HepG2 (cell line): ENCODE measurements around the gene MRPL27. TPM values are rescaled to one million over a fixed set of nuclear protein-coding genes. Genes with fewer than 3 reads are reported as not detected.

Source experiments
- CHCHD3 ChIP-seq: sonication (generic); formaldehyde crosslinking; IDR thresholded peaks from 2 replicates; pipeline ENCODE4 v1.8.0; 2022; ENCODE audit warnings: mild to moderate bottlenecking, missing genetic modification reagents, moderate library complexity
- ERF ChIP-seq: IDR thresholded peaks from 2 replicates; pipeline ENCODE4 v1.6.1; 2018; ENCODE audit warnings: missing biosample characterization, missing genetic modification reagents
- MTA1 ChIP-seq: sonication (generic); formaldehyde crosslinking; IDR thresholded peaks from 2 replicates; pipeline ENCODE4 v1.4.0; 2020; ENCODE audit warnings: missing genetic modification reagents, mild to moderate bottlenecking, borderline replicate concordance
- PPARG ChIP-seq: conservative IDR thresholded peaks from 2 replicates; pipeline ENCODE4 v1.6.1; 2016; ENCODE audit warnings: missing biosample characterization, missing genetic modification reagents
- SOX5 ChIP-seq: IDR thresholded peaks from 2 replicates; pipeline ENCODE4 v1.6.1; 2016; ENCODE audit warnings: borderline replicate concordance
- TBL1XR1 ChIP-seq: fragments of 150-350 bp; IDR thresholded peaks from 2 replicates; pipeline ENCODE4 v1.6.1; 2014; ENCODE audit warnings: borderline replicate concordance, low read length; ENCODE audit not compliant: partially characterized antibody
- ZNF260 ChIP-seq: sonication (generic); formaldehyde crosslinking; IDR thresholded peaks from 2 replicates; pipeline ENCODE4 v1.4.0; 2020; ENCODE audit warnings: missing genetic modification reagents, low read depth, mild to moderate bottlenecking, borderline replicate concordance
- ZNF382 ChIP-seq: sonication (generic); formaldehyde crosslinking; IDR thresholded peaks from 2 replicates; pipeline ENCODE4 v1.5.0; 2020; ENCODE audit warnings: missing genetic modification reagents, mild to moderate bottlenecking, borderline replicate concordance
- ZNF629 ChIP-seq: sonication (generic); formaldehyde crosslinking; conservative IDR thresholded peaks from 2 replicates; pipeline ENCODE4 v1.5.0; 2020; ENCODE audit warnings: missing genetic modification reagents
- ZNF674 ChIP-seq: sonication (generic); formaldehyde crosslinking; IDR thresholded peaks from 2 replicates; pipeline ENCODE4 v1.5.0; 2020; ENCODE audit warnings: low read depth, mild to moderate bottlenecking, missing genetic modification reagents
- ZNF766 ChIP-seq: sonication (generic); formaldehyde crosslinking; IDR thresholded peaks from 2 replicates; pipeline ENCODE4 v1.5.0; 2020; ENCODE audit warnings: missing genetic modification reagents, borderline replicate concordance
- ZNF790 ChIP-seq: sonication (generic); formaldehyde crosslinking; IDR thresholded peaks from 2 replicates; pipeline ENCODE4 v1.8.0; 2022; ENCODE audit warnings: missing genetic modification reagents, mild to moderate bottlenecking, borderline replicate concordance
- polyA plus RNA-seq, 8 experiments: library from polyadenylated mRNA; depleted of rRNA in 3 of 8; stranded (reverse) in 7 of 8; unstranded in 1 of 8; fragments of >200 nt; fragmentation: Illumina TruSeq in 4 of 8; extraction: Trizol in 4 of 8; gene quantifications; 2 replicates each; pipeline versions ENCODE4 v1.2.1 to v1.2.3, GENCODE V29; 2011 to 2016; ENCODE audit warnings: low read depth in 4 of 8, missing spikeins in 1 of 8, mixed read lengths in 1 of 8; ENCODE audit not compliant: insufficient read depth in 1 of 8
- total RNA-seq, 5 experiments: library from RNA; depleted of rRNA; stranded (reverse); fragments of >200 nt; fragmentation: Illumina TruSeq; extraction: Trizol; gene quantifications; 2 replicates each; pipeline ENCODE4 v1.2.3, GENCODE V29; 2016; ENCODE audit warnings: low read depth in 1 of 5
- TF ChIP-seq, protein P1 (sequence below): sonication (generic); formaldehyde crosslinking; IDR thresholded peaks from 2 replicates; pipeline ENCODE4 v1.4.0; 2020; ENCODE audit warnings: mild to moderate bottlenecking, missing genetic modification reagents
- TF ChIP-seq, protein P2 (sequence below): sonication (generic); formaldehyde crosslinking; IDR thresholded peaks from 2 replicates; pipeline ENCODE4 v1.8.0; 2022; ENCODE audit warnings: missing genetic modification reagents, mild to moderate bottlenecking, moderate library complexity, borderline replicate concordance
- TF ChIP-seq, protein P3 (sequence below): fragments of 450-650 bp; IDR thresholded peaks from 2 replicates; pipeline ENCODE4 v1.6.1; 2017
- TF ChIP-seq, protein P4 (sequence below): sonication (generic); formaldehyde crosslinking; IDR thresholded peaks from 2 replicates; pipeline ENCODE4 v1.4.0; 2020; ENCODE audit warnings: mild to moderate bottlenecking, missing genetic modification reagents

MRPL27 gene
- total and polyA plus RNA-seq, 2 of the 13 experiments (the other 11 are each of a cell fraction or from before 2014, with no cell fraction given) = 137 to 217 TPM

DNA sequence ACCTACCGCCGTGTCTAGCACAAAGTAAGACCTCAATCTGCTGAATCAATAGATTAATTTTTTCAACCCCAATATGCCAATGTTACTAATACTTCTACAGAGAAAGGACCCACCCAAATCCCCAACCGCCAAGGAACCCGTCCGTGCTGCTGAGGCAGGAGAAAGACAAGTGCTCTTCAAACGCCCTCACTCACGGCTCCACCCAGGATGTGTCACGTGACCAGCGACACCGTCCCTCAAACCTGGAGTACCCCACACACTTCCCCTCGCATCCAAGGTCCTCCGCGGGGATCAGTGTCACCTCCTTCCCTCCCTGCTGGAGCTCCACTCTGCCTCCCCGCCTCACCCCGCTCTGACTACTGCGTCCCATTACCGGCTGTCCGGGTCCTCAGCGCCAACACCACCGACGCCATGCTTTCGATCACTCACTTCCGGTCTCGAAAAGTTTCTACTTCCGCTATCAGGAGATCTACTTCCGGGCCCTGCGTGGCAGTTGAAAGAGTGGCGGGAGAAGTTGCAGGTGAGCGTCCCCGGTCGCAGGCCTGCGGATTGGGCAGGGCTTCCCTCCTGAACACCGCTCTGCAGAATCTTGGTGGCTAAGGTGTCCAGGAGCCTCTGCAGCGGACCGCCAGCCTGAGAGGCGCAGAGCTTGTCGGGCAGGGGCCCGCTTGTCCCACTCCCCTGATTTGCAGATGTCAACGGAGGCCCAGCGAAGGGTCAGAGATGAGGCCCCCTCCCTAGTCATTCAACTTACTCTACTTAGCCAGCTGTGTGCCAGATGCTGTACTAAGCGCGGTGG lies at the start of gene MRPL27, which contains the start of gene EME1 (continued):
- TF ChIP-seq, protein P1, sequence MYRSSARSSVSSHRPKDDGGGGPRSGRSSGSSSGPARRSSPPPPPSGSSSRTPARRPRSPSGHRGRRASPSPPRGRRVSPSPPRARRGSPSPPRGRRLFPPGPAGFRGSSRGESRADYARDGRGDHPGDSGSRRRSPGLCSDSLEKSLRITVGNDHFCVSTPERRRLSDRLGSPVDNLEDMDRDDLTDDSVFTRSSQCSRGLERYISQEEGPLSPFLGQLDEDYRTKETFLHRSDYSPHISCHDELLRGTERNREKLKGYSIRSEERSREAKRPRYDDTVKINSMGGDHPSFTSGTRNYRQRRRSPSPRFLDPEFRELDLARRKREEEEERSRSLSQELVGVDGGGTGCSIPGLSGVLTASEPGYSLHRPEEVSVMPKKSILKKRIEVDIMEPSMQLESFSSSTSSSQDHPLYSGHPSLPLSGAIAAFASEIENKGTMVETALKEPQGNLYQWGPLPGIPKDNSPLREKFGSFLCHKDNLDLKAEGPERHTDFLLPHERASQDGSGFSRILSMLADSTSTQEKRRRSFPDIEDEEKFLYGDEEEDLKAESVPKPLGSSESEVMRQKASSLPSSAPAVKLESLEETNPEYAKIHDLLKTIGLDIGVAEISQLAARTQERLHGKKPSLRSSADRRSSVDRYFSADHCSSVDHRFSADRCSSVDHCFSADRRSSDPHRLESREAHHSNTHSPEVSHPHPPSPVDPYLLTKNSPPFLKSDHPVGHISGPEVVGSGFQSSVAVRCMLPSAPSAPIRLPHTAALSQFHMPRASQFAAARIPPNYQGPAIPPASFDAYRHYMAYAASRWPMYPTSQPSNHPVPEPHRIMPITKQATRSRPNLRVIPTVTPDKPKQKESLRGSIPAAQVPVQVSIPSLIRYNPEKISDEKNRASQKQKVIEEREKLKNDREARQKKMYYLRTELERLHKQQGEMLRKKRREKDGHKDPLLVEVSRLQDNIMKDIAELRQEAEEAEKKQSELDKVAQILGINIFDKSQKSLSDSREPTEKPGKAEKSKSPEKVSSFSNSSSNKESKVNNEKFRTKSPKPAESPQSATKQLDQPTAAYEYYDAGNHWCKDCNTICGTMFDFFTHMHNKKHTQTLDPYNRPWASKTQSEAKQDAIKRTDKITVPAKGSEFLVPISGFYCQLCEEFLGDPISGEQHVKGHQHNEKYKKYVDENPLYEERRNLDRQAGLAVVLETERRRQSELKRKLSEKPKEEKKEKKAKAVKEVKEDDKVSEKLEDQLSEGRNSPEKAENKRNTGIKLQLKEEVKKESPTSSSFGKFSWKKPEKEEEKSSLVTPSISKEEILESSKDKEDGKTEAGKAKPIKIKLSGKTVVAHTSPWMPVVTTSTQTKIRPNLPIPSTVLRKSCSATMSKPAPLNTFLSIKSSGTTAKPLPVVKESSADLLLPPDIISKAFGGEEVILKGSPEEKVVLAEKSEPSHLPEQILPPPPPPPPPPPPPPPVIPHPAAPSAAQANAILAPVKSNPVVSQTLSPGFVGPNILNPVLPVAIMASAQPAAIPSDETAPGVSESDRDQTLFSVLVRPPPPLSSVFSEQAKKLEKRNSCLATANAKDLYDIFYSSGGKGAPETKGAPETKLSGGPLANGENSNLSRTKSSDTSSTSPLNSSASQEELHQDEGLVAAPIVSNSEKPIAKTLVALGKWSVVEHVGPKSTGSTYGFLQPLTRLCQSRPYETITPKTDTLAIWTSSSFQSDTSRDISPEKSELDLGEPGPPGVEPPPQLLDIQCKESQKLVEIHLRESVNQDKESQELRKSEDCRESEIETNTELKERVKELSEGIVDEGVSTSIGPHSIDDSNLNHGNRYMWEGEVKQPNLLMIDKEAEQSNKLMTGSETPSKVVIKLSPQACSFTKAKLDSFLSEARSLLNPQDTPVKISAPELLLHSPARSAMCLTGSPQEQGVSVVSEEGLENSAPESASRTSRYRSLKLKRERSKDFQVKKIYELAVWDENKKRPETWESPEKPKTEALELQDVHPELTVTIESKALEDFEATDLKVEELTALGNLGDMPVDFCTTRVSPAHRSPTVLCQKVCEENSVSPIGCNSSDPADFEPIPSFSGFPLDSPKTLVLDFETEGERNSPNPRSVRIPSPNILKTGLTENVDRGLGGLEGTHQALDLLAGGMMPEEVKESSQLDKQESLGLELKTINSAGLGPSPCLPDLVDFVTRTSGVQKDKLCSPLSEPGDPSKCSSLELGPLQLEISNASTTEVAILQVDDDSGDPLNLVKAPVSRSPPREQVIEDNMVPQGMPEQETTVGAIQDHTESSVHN (CRISPR knock-in tag) = peak; percentile 56
- TF ChIP-seq ZNF629 (CRISPR knock-in tag) = 0 out of 2 replicates have a peak, but pooled peaks have one; percentile 32
- TF ChIP-seq MTA1 = peak; percentile 95
- 0 out of 2 replicates have a peak, but pooled peaks have one; percentile 36 for TF ChIP-seq PPARG (CRISPR knock-in tag)
- TF ChIP-seq, protein P2, sequence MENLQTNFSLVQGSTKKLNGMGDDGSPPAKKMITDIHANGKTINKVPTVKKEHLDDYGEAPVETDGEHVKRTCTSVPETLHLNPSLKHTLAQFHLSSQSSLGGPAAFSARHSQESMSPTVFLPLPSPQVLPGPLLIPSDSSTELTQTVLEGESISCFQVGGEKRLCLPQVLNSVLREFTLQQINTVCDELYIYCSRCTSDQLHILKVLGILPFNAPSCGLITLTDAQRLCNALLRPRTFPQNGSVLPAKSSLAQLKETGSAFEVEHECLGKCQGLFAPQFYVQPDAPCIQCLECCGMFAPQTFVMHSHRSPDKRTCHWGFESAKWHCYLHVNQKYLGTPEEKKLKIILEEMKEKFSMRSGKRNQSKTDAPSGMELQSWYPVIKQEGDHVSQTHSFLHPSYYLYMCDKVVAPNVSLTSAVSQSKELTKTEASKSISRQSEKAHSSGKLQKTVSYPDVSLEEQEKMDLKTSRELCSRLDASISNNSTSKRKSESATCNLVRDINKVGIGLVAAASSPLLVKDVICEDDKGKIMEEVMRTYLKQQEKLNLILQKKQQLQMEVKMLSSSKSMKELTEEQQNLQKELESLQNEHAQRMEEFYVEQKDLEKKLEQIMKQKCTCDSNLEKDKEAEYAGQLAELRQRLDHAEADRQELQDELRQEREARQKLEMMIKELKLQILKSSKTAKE (CRISPR knock-in tag) = no peak
- TF ChIP-seq ZNF790 (CRISPR knock-in tag) = peak; percentile 86; the same call in 1 of the 2 replicates
- TF ChIP-seq, protein P3, sequence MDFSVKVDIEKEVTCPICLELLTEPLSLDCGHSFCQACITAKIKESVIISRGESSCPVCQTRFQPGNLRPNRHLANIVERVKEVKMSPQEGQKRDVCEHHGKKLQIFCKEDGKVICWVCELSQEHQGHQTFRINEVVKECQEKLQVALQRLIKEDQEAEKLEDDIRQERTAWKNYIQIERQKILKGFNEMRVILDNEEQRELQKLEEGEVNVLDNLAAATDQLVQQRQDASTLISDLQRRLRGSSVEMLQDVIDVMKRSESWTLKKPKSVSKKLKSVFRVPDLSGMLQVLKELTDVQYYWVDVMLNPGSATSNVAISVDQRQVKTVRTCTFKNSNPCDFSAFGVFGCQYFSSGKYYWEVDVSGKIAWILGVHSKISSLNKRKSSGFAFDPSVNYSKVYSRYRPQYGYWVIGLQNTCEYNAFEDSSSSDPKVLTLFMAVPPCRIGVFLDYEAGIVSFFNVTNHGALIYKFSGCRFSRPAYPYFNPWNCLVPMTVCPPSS = no peak
- TF ChIP-seq ERF (CRISPR knock-in tag) = peak; percentile 91
- peak; percentile 48 for TF ChIP-seq SOX5 (CRISPR knock-in tag)
- TF ChIP-seq ZNF382 (CRISPR knock-in tag) = no peak
- TF ChIP-seq CHCHD3 (CRISPR knock-in tag) = 0 out of 2 replicates have a peak, but pooled peaks have one; percentile 27
- peak; percentile 47; the same call in 1 of the 2 replicates for TF ChIP-seq ZNF674 (CRISPR knock-in tag)
- no peak for TF ChIP-seq ZNF260
- TF ChIP-seq TBL1XR1 = peak; percentile 69
- TF ChIP-seq, protein P4, sequence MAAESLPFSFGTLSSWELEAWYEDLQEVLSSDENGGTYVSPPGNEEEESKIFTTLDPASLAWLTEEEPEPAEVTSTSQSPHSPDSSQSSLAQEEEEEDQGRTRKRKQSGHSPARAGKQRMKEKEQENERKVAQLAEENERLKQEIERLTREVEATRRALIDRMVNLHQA (CRISPR knock-in tag) = no peak
- peak; percentile 41; the same call in 1 of the 2 replicates for TF ChIP-seq ZNF766 (CRISPR knock-in tag)
